Activated T-cell treated with anti-CD3 and anti-CD28 coated beads, Interleukin-2, amount 50 U/mL, for 72 hours (primary cell): ENCODE results near the gene NDP. TPM values are rescaled to one million over a fixed set of nuclear protein-coding genes. Genes with fewer than 3 reads are reported as not detected.

Source experiments
- ATAC-seq, 2 donors: fragments of 150-1000 bp; cut with Tn5 transposase; replicated peaks in 1 of 2; 2 replicates each; pipeline ENCODE4 v1.10.0; 2021; ENCODE audit warnings: moderate library complexity in 2 of 2, mild to moderate bottlenecking in 1 of 2
- DNase-seq, 2 donors: peaks; one replicate each; pipeline ENCODE4 v3.0.0; 2021 to 2022; ENCODE audit warnings: mixed read lengths in 1 of 2
- H3K27ac Mint-ChIP-seq: one replicate; pipeline ENCODE4 v1.8.0; 2022; ENCODE audit warnings: mild to moderate bottlenecking, moderate library complexity, mixed read lengths
- H3K27me3 Mint-ChIP-seq: one replicate; pipeline ENCODE4 v1.8.0; 2022; ENCODE audit warnings: low read depth, mixed read lengths
- H3K36me3 Mint-ChIP-seq, 2 donors: one replicate each; pipeline ENCODE4 v1.8.0; 2022; ENCODE audit warnings: mixed read lengths in 2 of 2, mild to moderate bottlenecking in 1 of 2; ENCODE audit not compliant: insufficient read depth in 2 of 2
- H3K4me1 Mint-ChIP-seq: one replicate; pipeline ENCODE4 v1.8.0; 2022; ENCODE audit warnings: low read depth, mixed read lengths
- H3K4me3 Mint-ChIP-seq, 2 donors: one replicate each; pipeline ENCODE4 v1.8.0; 2022; ENCODE audit warnings: mild to moderate bottlenecking in 2 of 2, mixed read lengths in 2 of 2, moderate library complexity in 2 of 2
- H3K9me3 Mint-ChIP-seq, 2 donors: one replicate each; pipeline ENCODE4 v1.8.0; 2022; ENCODE audit warnings: mixed read lengths in 2 of 2
- total RNA-seq, 2 donors: library from RNA; stranded (reverse); gene quantifications; one replicate each; pipeline ENCODE4 v1.2.3, GENCODE V29; 2022

The NDP gene, protein sequence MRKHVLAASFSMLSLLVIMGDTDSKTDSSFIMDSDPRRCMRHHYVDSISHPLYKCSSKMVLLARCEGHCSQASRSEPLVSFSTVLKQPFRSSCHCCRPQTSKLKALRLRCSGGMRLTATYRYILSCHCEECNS
- not detected for total RNA-seq

GRCh38 chrX:43973249-43974099, at the start of gene NDP:
Gene NDP, minus strand, starts transcription at chrX:43973390. Its CDS starts 14,745 bp downstream, at chrX:43958645.
- H3K36me3 Mint-ChIP-seq: no peaks in the 10 kb centered on the region
- no peak for ATAC-seq
- no peak for DNase-seq
- H3K9me3 Mint-ChIP-seq: peaks cover 0 to 2% of the 10 kb centered on the region in 2 donors
- no peak within 1 kb of the TSS for H3K27ac Mint-ChIP-seq
- H3K4me1 Mint-ChIP-seq: peaks cover 12% of the 10 kb centered on the region
- peak within 1 kb of the TSS; percentile 74 to 82 for H3K4me3 Mint-ChIP-seq
- H3K27me3 Mint-ChIP-seq: peaks cover 59% of the 10 kb centered on the region

GRCh38 chrX:44022964-44023363, 49.8 kb upstream of the NDP start:
- H3K9me3 Mint-ChIP-seq: no peaks in the 10 kb centered on the region
- DNase-seq (no peak), ATAC-seq (no peak)
- H3K27me3 Mint-ChIP-seq: peaks cover 19% of the 10 kb centered on the region
- no peaks in the 10 kb centered on the region for H3K36me3 Mint-ChIP-seq
- H3K4me1 Mint-ChIP-seq: no peaks in the 10 kb centered on the region
- H3K27ac Mint-ChIP-seq: no peak overlapping the region
- H3K4me3 Mint-ChIP-seq: no peak overlapping the region

GRCh38 chrX:44020693-44021092, 47.5 kb upstream of the NDP start:
- Mint-ChIP-seq H3K4me3 (no peak overlapping the region), H3K9me3 (no peaks in the 10 kb centered on the region), H3K27me3 (peaks cover 22% of the 10 kb centered on the region), H3K27ac (no peak overlapping the region), H3K4me1 (no peaks in the 10 kb centered on the region), H3K36me3 (no peaks in the 10 kb centered on the region)
- DNase-seq (no peak), ATAC-seq (no peak)

DNA sequence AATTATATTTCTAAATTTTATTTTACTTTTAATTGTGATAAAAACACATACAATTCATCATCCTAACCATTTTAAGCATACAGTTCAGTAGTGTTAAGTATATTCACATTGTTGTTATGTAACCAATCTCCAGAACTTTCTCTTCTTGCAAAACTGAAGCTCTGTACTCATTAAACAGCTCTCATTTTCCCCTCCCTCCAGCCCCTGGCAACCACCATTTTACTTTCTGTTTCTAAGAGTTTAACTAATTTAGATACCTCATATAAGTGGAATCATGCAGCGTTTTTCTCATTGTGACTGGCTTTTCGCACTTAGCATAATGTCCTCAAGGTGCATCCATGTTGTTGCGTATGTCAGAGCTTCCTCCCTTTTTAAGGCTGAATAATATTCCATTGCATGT, 46.7 kb upstream of the NDP start:
- ATAC-seq: peak in 1 of 2 donors; percentile 30
- Mint-ChIP-seq H3K4me3 (no peak overlapping the region), H3K27me3 (peaks cover 30% of the 10 kb centered on the region), H3K36me3 (no peaks in the 10 kb centered on the region), H3K27ac (no peak overlapping the region), H3K4me1 (no peaks in the 10 kb centered on the region), H3K9me3 (no peaks in the 10 kb centered on the region)
- no peak for DNase-seq

DNA sequence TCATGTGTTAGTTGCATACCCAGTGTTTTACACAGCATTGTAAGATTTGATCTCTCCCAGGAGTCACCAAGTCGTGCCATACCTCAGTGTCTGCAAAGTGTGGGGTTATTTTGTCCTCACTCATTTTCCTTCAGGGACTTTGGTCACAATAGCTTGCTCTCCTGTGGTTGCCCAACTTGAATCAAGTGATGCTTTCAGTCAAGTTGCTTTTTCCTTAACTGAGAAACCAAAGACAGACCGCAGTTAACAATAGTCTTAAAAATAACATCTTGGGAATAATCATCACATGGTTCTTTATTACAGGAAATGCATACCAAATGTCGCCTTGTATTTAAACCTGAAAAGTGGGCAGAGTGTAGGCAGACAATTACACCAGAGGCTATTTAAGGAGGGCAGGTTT, 44.5 kb upstream of the NDP start:
- peaks cover 31% of the 10 kb centered on the region for H3K27me3 Mint-ChIP-seq
- ATAC-seq: no peak
- peaks cover 2 to 3% of the 10 kb centered on the region in 2 donors for H3K36me3 Mint-ChIP-seq
- peaks cover 1 to 2% of the 10 kb centered on the region in 2 donors for H3K9me3 Mint-ChIP-seq
- no peak for DNase-seq
- H3K4me3 Mint-ChIP-seq: no peak overlapping the region
- H3K4me1 Mint-ChIP-seq: peaks cover 12% of the 10 kb centered on the region
- no peak overlapping the region for H3K27ac Mint-ChIP-seq

GRCh38 chrX:44016906-44017305, 43.7 kb upstream of the NDP start:
- peaks cover 16% of the 10 kb centered on the region for H3K4me1 Mint-ChIP-seq
- H3K9me3 Mint-ChIP-seq: peaks cover 1 to 2% of the 10 kb centered on the region in 2 donors
- H3K27me3 Mint-ChIP-seq: peaks cover 36% of the 10 kb centered on the region
- peaks cover 2 to 3% of the 10 kb centered on the region in 2 donors for H3K36me3 Mint-ChIP-seq
- no peak for DNase-seq
- H3K4me3 Mint-ChIP-seq: no peak overlapping the region
- H3K27ac Mint-ChIP-seq: no peak overlapping the region
- no peak for ATAC-seq

GRCh38 chrX:44012484-44013096, 39.4 kb upstream of the NDP start:
- peak overlapping the region in 1 of 2 donors; percentile 40 for H3K4me3 Mint-ChIP-seq
- peaks cover 16% of the 10 kb centered on the region for H3K4me1 Mint-ChIP-seq
- ATAC-seq (peak; percentile 100), DNase-seq (peak; percentile 47 to 63)
- peaks cover 2 to 3% of the 10 kb centered on the region in 2 donors for H3K36me3 Mint-ChIP-seq
- peaks cover 56% of the 10 kb centered on the region for H3K27me3 Mint-ChIP-seq
- H3K27ac Mint-ChIP-seq: peak overlapping the region; percentile 77
- peaks cover 1 to 2% of the 10 kb centered on the region in 2 donors for H3K9me3 Mint-ChIP-seq

GRCh38 chrX:44011506-44011905, 38.3 kb upstream of the NDP start:
- H3K4me3 Mint-ChIP-seq: no peak overlapping the region
- H3K27ac Mint-ChIP-seq: no peak overlapping the region
- ATAC-seq (no peak), DNase-seq (no peak)
- H3K4me1 Mint-ChIP-seq: peaks cover 16% of the 10 kb centered on the region
- peaks cover 2 to 3% of the 10 kb centered on the region in 2 donors for H3K36me3 Mint-ChIP-seq
- H3K27me3 Mint-ChIP-seq: peaks cover 51% of the 10 kb centered on the region
- H3K9me3 Mint-ChIP-seq: peaks cover 1 to 2% of the 10 kb centered on the region in 2 donors

GRCh38 chrX:44010626-44011025, 37.4 kb upstream of the NDP start:
- Mint-ChIP-seq H3K4me3 (no peak overlapping the region), H3K36me3 (peaks cover 2 to 3% of the 10 kb centered on the region in 2 donors), H3K27me3 (peaks cover 50% of the 10 kb centered on the region), H3K4me1 (peaks cover 16% of the 10 kb centered on the region), H3K9me3 (peaks cover 1 to 2% of the 10 kb centered on the region in 2 donors), H3K27ac (no peak overlapping the region)
- ATAC-seq: no peak
- DNase-seq: no peak

GRCh38 chrX:44006081-44006480, 32.9 kb upstream of the NDP start:
- no peak for ATAC-seq
- DNase-seq: no peak
- Mint-ChIP-seq H3K4me1 (no peaks in the 10 kb centered on the region), H3K9me3 (no peaks in the 10 kb centered on the region), H3K36me3 (no peaks in the 10 kb centered on the region), H3K27ac (no peak overlapping the region), H3K4me3 (no peak overlapping the region), H3K27me3 (peaks cover 34% of the 10 kb centered on the region)

GRCh38 chrX:44003975-44004374, 30.8 kb upstream of the NDP start:
- Mint-ChIP-seq H3K27ac (no peak overlapping the region), H3K27me3 (peaks cover 26% of the 10 kb centered on the region), H3K9me3 (no peaks in the 10 kb centered on the region), H3K4me1 (no peaks in the 10 kb centered on the region), H3K4me3 (no peak overlapping the region), H3K36me3 (no peaks in the 10 kb centered on the region)
- ATAC-seq (no peak), DNase-seq (no peak)

DNA sequence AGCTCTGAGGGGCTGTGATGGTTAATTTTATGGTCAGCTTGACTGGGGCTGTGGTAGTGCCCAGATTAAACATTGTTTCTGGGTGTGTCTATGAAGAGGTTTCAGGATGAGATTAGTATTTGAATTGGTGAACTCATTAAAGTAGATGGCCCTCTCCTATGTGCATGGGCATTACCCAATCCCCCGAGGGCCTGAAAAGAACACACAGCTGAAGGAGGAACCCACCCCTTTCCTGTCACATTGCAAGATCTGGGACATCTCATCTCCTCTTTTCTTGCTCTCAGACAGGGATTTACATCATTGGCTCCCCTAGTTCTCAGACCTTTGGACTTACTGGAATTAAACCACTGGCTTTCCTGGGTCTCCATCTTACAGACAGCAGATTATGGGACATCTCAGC, 29.4 kb upstream of the NDP start:
- Mint-ChIP-seq H3K27ac (no peak overlapping the region), H3K4me1 (no peaks in the 10 kb centered on the region), H3K4me3 (no peak overlapping the region), H3K36me3 (no peaks in the 10 kb centered on the region), H3K9me3 (no peaks in the 10 kb centered on the region), H3K27me3 (peaks cover 33% of the 10 kb centered on the region)
- ATAC-seq (no peak), DNase-seq (no peak)

DNA sequence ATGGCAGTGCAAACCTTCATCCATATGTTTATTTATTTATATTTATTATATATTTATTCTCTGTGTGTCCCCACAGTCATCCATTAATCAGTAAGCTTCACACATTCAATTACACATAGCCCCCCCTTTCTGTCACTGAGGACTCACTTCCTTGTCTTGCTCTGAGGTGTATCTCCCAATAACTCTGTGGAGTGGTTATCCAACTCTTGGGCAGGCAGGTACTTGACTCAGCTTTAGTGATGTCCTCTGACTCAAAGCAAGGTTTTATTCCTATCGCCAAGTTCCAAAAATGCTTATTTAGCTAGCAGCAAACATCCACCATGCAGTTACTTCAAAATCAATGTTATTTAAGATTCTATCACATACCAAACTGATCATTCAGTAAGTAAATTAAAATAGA, 25.2 kb upstream of the NDP start:
- no peaks in the 10 kb centered on the region for H3K36me3 Mint-ChIP-seq

More for the DNA sequence above, 25.2 kb upstream of the NDP start:
- ATAC-seq (no peak), DNase-seq (no peak)
- Mint-ChIP-seq H3K27me3 (peaks cover 32% of the 10 kb centered on the region), H3K4me3 (no peak overlapping the region), H3K27ac (no peak overlapping the region), H3K4me1 (no peaks in the 10 kb centered on the region), H3K9me3 (no peaks in the 10 kb centered on the region)
